HCT116 (cell line): ENCODE measurements around the gene MUSTN1. TPM values are rescaled to one million over a fixed set of nuclear protein-coding genes. Genes with fewer than 3 reads are reported as not detected.

Experiments used
- ATAC-seq: fragments of 200-7000 bp; cut with Tn5 transposase; 2 replicates; pipeline ENCODE4 v1.9.1; 2020; ENCODE audit warnings: mild to moderate bottlenecking, moderate library complexity
- BruUV-seq: library from RNA; stranded (reverse); fragments of 400-500 nt; replicated peaks from 2 replicates; lab custom pipeline; 2021; lab: Mats Ljungman, UMichigan
- CTCF ChIA-PET: fragments of 300-600 bp; sonication (Branson Sonifier 250); formaldehyde crosslinking; loops from one replicate; lab custom pipeline; 2021; ENCODE audit warnings: antibody characterized with exemption; lab: Charles Lee
- POLR2A ChIA-PET: fragments of 300-600, 350-600 bp; sonication (Branson Sonifier 250); formaldehyde crosslinking; loops from one replicate; lab custom pipeline; 2021; ENCODE audit warnings: antibody characterized with exemption; lab: Charles Lee
- RAD21 ChIA-PET, 2 experiments: fragments of 300-600 bp; sonication (Branson Sonifier 250); formaldehyde crosslinking; loops; one replicate each; lab custom pipeline; 2023; ENCODE audit warnings: low total read pairs in 2 of 2; ENCODE audit not compliant: uncharacterized antibody in 2 of 2, unreplicated experiment in 2 of 2, low non-redundant PET in 1 of 2; lab: Charles Lee
- DNase-seq: peaks from one replicate; pipeline ENCODE4 v3.0.0-alpha.2; 2010; ENCODE audit warnings: low read depth, low spot score
- H2AFZ ChIP-seq: fragments of 200-600 bp; shearing (Covaris generic), sonication (generic); 2 replicates; pipeline ENCODE4 v1.6.1; 2017; ENCODE audit warnings: low read depth, mixed run types, mixed read lengths, antibody characterized with exemption, low read length; ENCODE audit not compliant: poor library complexity, severe bottlenecking
- H3K27ac ChIP-seq: 2 replicates; pipeline ENCODE4 v1.5.1; 2012; ENCODE audit warnings: low read depth, low read length
- H3K27me3 ChIP-seq: fragments of 200-600 bp; sonication (generic); 2 replicates; pipeline ENCODE4 v1.6.1; 2016; ENCODE audit warnings: mixed run types, low read length, mixed read lengths; ENCODE audit not compliant: insufficient read depth
- H3K36me3 ChIP-seq, 2 experiments: fragments of 200-500 bp in 1 of 2; fragments of 200-600 bp in 1 of 2; sonication (Bioruptor generic) in 1 of 2; sonication (generic) in 1 of 2; 2 replicates each; pipeline versions ENCODE4 v1.5.1 to v1.6.1; 2014 to 2016; ENCODE audit warnings: low read length in 2 of 2, inconsistent platforms in 1 of 2, mixed read lengths in 1 of 2, mixed run types in 1 of 2; ENCODE audit not compliant: insufficient read depth in 2 of 2, control insufficient read depth in 1 of 2
- H3K4me1 ChIP-seq, 2 experiments: fragments of 200-600 bp in 1 of 2; sonication (generic) in 1 of 2; 2 replicates each; pipeline versions ENCODE4 v1.5.1 to v1.6.1; 2012 to 2017; ENCODE audit warnings: low read length in 2 of 2, inconsistent platforms in 1 of 2, mild to moderate bottlenecking in 1 of 2, mixed read lengths in 1 of 2, mixed run types in 1 of 2, moderate library complexity in 1 of 2; ENCODE audit not compliant: insufficient read depth in 2 of 2, control insufficient read depth in 1 of 2
- H3K4me2 ChIP-seq: fragments of 200-600 bp; sonication (generic); 2 replicates; pipeline ENCODE4 v1.6.1; 2017; ENCODE audit warnings: mixed run types, low read length, mixed read lengths
- H3K4me3 ChIP-seq, 2 experiments: fragments of 200-600 bp in 1 of 2; sonication (generic) in 1 of 2; replicated peaks in 1 of 2; 2 replicates each; pipeline ENCODE4 v1.5.1; 2011 to 2016; ENCODE audit warnings: low read length in 2 of 2, control low read depth in 1 of 2, low read depth in 1 of 2, mild to moderate bottlenecking in 1 of 2, mixed read lengths in 1 of 2, mixed run types in 1 of 2
- H3K79me2 ChIP-seq: fragments of 200-600 bp; sonication (generic); 2 replicates; pipeline ENCODE4 v1.6.1; 2017; ENCODE audit warnings: mild to moderate bottlenecking, mixed run types, low read length, moderate library complexity, mixed read lengths; ENCODE audit not compliant: insufficient read depth
- H3K9ac ChIP-seq: fragments of 200-600 bp; sonication (generic); 2 replicates; pipeline ENCODE4 v1.6.1; 2016; ENCODE audit warnings: low read length, mixed read lengths
- H3K9me2 ChIP-seq: fragments of 200-600 bp; sonication (generic), shearing (Covaris generic); 2 replicates; pipeline ENCODE4 v1.6.1; 2017; ENCODE audit warnings: mixed run types, mild to moderate bottlenecking, moderate library complexity; ENCODE audit not compliant: insufficient read depth
- H3K9me3 ChIP-seq, 2 experiments: fragments of 200-500 bp in 1 of 2; fragments of 200-600 bp in 1 of 2; sonication (Bioruptor generic) in 1 of 2; sonication (generic) in 1 of 2; 2 replicates each; pipeline ENCODE4 v1.6.1; 2014 to 2017; ENCODE audit warnings: low read length in 2 of 2, mixed read lengths in 2 of 2, inconsistent platforms in 1 of 2, low read depth in 1 of 2, mild to moderate bottlenecking in 1 of 2, mixed run types in 1 of 2, moderate library complexity in 1 of 2; ENCODE audit not compliant: control insufficient read depth in 1 of 2, insufficient read depth in 1 of 2
- H4K20me1 ChIP-seq: fragments of 200-600 bp; sonication (generic), shearing (Covaris generic); 2 replicates; pipeline ENCODE4 v1.6.1; 2017; ENCODE audit warnings: mixed run types, mild to moderate bottlenecking, moderate library complexity; ENCODE audit not compliant: insufficient read depth
- CBX3 ChIP-seq: IDR thresholded peaks from 2 replicates; pipeline ENCODE4 v1.6.1; 2012; ENCODE audit warnings: low read depth
- EGR1 ChIP-seq: IDR thresholded peaks from 2 replicates; pipeline ENCODE4 v1.6.1; 2012; ENCODE audit warnings: low read depth
- EZH2 ChIP-seq: fragments of 200-600 bp; sonication (generic); IDR thresholded peaks from 2 replicates; pipeline ENCODE4 v1.6.1; 2017; ENCODE audit warnings: antibody characterized with exemption, mixed run types
- EZH2phosphoT487 ChIP-seq: fragments of 200-600 bp; IDR thresholded peaks from 2 replicates; pipeline ENCODE4 v1.6.1; 2018; ENCODE audit warnings: antibody characterized with exemption, borderline replicate concordance
- FOSL1 ChIP-seq: IDR thresholded peaks from 2 replicates; pipeline ENCODE4 v1.6.1; 2012; ENCODE audit warnings: low read depth
- JUND ChIP-seq: IDR thresholded peaks from 2 replicates; pipeline ENCODE4 v1.6.1; 2012
- MAX ChIP-seq: IDR thresholded peaks from 2 replicates; pipeline ENCODE4 v1.6.1; 2012
- POLR2AphosphoS5 ChIP-seq: IDR thresholded peaks from 2 replicates; pipeline ENCODE4 v1.6.1; 2011; ENCODE audit warnings: mild to moderate bottlenecking, low read depth, low read length, moderate library complexity
- RAD21 ChIP-seq: IDR thresholded peaks from 2 replicates; pipeline ENCODE4 v1.6.1; 2012; ENCODE audit warnings: low read depth, mild to moderate bottlenecking
- REST ChIP-seq: IDR thresholded peaks from 2 replicates; pipeline ENCODE4 v1.6.1; 2012; ENCODE audit warnings: low read depth
- SIN3A ChIP-seq: IDR thresholded peaks from 2 replicates; pipeline ENCODE4 v1.6.1; 2012; ENCODE audit warnings: low read depth
- SP1 ChIP-seq: IDR thresholded peaks from 2 replicates; pipeline ENCODE4 v1.6.1; 2012; ENCODE audit warnings: low read depth
- SRF ChIP-seq: IDR thresholded peaks from 2 replicates; pipeline ENCODE4 v1.6.1; 2012; ENCODE audit warnings: low read depth
- TCF7L2 ChIP-seq: IDR thresholded peaks from 2 replicates; pipeline ENCODE4 v1.7.0; 2011; ENCODE audit warnings: borderline replicate concordance, inconsistent platforms; ENCODE audit not compliant: insufficient read depth, insufficient read length; ENCODE audit errors: extremely low read depth
- ZNF274 ChIP-seq: fragments of 200-500 bp; sonication (Bioruptor generic); IDR thresholded peaks from 2 replicates; pipeline ENCODE4 v1.6.1; 2014; ENCODE audit warnings: mild to moderate bottlenecking, low read depth, low read length, inconsistent platforms
- intact Hi-C: fragments of 100-400 bp; cut with micrococcal nuclease; formaldehyde crosslinking; loops from 2 replicates; pipeline ENCODE4 v1.10.0; 2022
- total RNA-seq: library from RNA; stranded (reverse); gene quantifications from one replicate; pipeline ENCODE4 v1.2.1, GENCODE V29; 2021; ENCODE audit not compliant: unreplicated experiment
- TF ChIP-seq, protein P1 (sequence below): IDR thresholded peaks from 2 replicates; pipeline ENCODE4 v1.6.1; 2012

The MUSTN1 gene
- total RNA-seq, 1 experiment from 2014 or later, result 0.44 TPM

DNA sequence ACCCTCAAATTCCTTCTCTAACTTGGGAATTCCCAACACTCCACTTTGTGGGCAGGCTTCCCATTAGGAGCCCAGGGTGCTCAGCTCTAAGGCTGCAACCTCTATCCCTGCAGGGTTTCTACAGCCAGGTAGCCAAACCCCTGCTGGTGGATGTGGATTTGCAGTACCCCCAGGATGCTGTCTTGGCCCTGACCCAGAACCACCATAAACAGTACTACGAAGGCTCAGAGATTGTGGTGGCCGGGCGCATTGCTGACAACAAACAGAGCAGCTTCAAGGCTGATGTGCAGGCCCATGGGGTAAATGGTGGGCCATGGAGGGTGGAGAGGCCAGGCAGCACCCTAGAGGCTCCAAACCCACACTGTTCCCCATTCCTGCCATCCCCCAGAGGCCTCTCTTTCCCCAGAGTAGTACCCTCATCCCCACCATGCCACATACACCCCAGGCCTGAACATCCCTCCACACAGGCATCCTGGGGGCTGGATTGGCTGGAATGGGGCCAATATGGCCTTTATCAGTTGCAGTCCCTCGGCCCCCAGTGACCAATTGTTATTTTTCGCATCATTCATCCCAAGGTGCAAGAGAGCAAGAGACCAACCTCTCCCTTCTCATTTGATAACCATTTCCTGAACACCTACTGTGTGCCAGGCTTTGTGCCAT lies 49.8 kb downstream of the MUSTN1 start:
- RAD21 ChIA-PET, result no interaction called here
- ATAC-seq, result no peak
- Histone ChIP-seq H4K20me1 (no peaks in the 10 kb centered on the region), H3K36me3 (no peaks in the 10 kb centered on the region), H2AFZ (no peak overlapping the region), H3K4me3 (no peak overlapping the region), H3K4me2 (no peak overlapping the region), H3K4me1 (no peaks in the 10 kb centered on the region), H3K9ac (no peak overlapping the region), H3K9me2 (no peaks in the 10 kb centered on the region), H3K27me3 (peaks cover 30% of the 10 kb centered on the region), H3K27ac (no peak overlapping the region), H3K9me3 (no peaks in the 10 kb centered on the region), H3K79me2 (no peaks in the 10 kb centered on the region)
- no peak for DNase-seq
- CTCF ChIA-PET, result no interaction called here
- TF ChIP-seq, protein P1, sequence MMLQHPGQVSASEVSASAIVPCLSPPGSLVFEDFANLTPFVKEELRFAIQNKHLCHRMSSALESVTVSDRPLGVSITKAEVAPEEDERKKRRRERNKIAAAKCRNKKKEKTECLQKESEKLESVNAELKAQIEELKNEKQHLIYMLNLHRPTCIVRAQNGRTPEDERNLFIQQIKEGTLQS, result no peak
- TF ChIP-seq TCF7L2, result no peak
- no TSS peak for BruUV-seq
- intact Hi-C loops, result no loop called here
- POLR2A ChIA-PET, result no interaction called here

- no peak overlapping the region for H3K27ac ChIP-seq
- H3K9me3 ChIP-seq, result no peaks in the 10 kb centered on the region
- ATAC-seq (no peak), DNase-seq (no peak)
- H3K4me1 ChIP-seq, result no peaks in the 10 kb centered on the region
- no peaks in the 10 kb centered on the region for H3K9me2 ChIP-seq
- peaks cover 30% of the 10 kb centered on the region for H3K27me3 ChIP-seq
- no peaks in the 10 kb centered on the region for H3K36me3 ChIP-seq
- BruUV-seq, result no TSS peak
- intact Hi-C loops, result no loop called here
- ChIA-PET POLR2A (no interaction called here), CTCF (no interaction called here), RAD21 (no interaction called here)
- no peaks in the 10 kb centered on the region for H3K79me2 ChIP-seq
- no peaks in the 10 kb centered on the region for H4K20me1 ChIP-seq
- no peak overlapping the region for H3K4me2 ChIP-seq
- H3K9ac ChIP-seq, result no peak overlapping the region
- no peak overlapping the region for H3K4me3 ChIP-seq
- H2AFZ ChIP-seq, result no peak overlapping the region
- TF ChIP-seq MAX (no peak), REST (no peak), EZH2phosphoT487 (no peak), SP1 (no peak), ZNF274 (no peak), JUND (no peak), SIN3A (no peak), RAD21 (no peak), EZH2 (no peak), SRF (no peak), TCF7L2 (no peak), FOSL1 (no peak), POLR2AphosphoS5 (no peak), CBX3 (no peak), EGR1 (no peak)
- TF ChIP-seq, protein P1, result no peak
These were observed 50.7 kb downstream of the MUSTN1 start for GRCh38 chr3:52784021-52784621.
